ENCODE data around the gene CERS4.
A peak's percentile ranks its signal among the peaks of the same experiment; 100 is the strongest.
"Not testable (repeated sequence)": the region's sequence is repeated elsewhere in the genome, so short reads cannot be mapped to it uniquely, and the experiment has no call there.

Gene CERS4

GRCh38 chr19:8241646-8242045 lies 32.5 kb downstream of the CERS4 start:
- DNase-seq (ENCODE audit: low read depth in 2 of 2), result no peak

GRCh38 chr19:8242211-8242821 lies 33.1 kb downstream of the CERS4 start:
- DNase-seq (ENCODE audit: low read depth in 2 of 2), result no peak

- DNase-seq (ENCODE audit: low read depth in 2 of 2), result no peak
These were observed 34.0 kb downstream of the CERS4 start for GRCh38 chr19:8243146-8243545.

- no peak for DNase-seq (ENCODE audit: low read depth in 2 of 2)
These were observed 35.3 kb downstream of the CERS4 start for GRCh38 chr19:8244442-8244841.

GRCh38 chr19:8245869-8246835 lies 37.0 kb downstream of the CERS4 start:
- no peak for DNase-seq (ENCODE audit: low read depth in 2 of 2)

GRCh38 chr19:8247129-8247890 lies 38.1 kb downstream of the CERS4 start:
- DNase-seq (ENCODE audit: low read depth in 2 of 2), result not testable (repeated sequence)

GRCh38 chr19:8248348-8249328 lies 39.5 kb downstream of the CERS4 start:
- no peak for DNase-seq (ENCODE audit: low read depth in 2 of 2)

GRCh38 chr19:8250596-8250995 lies 41.4 kb downstream of the CERS4 start:
- DNase-seq (ENCODE audit: low read depth in 2 of 2), result no peak

GRCh38 chr19:8251025-8251472 lies 41.9 kb downstream of the CERS4 start:
- no peak for DNase-seq (ENCODE audit: low read depth in 2 of 2)

- peak; percentile 62 to 76 for DNase-seq (ENCODE audit: low read depth in 2 of 2)
These were observed 43.9 kb downstream of the CERS4 start for GRCh38 chr19:8252922-8253589.

- DNase-seq (ENCODE audit: low read depth in 2 of 2), result no peak
These were observed 44.5 kb downstream of the CERS4 start for GRCh38 chr19:8253678-8254077.

- DNase-seq (ENCODE audit: low read depth in 2 of 2), result no peak
These were observed 45.3 kb downstream of the CERS4 start for GRCh38 chr19:8254286-8255001.

GRCh38 chr19:8255426-8256125 lies 46.4 kb downstream of the CERS4 start:
- no peak for DNase-seq (ENCODE audit: low read depth in 2 of 2)

GRCh38 chr19:8256276-8257051 lies 47.3 kb downstream of the CERS4 start:
- DNase-seq (ENCODE audit: low read depth in 2 of 2), result no peak

GRCh38 chr19:8257052-8257443 lies 47.9 kb downstream of the CERS4 start:
- DNase-seq (ENCODE audit: low read depth in 2 of 2), result no peak

GRCh38 chr19:8259142-8259921 lies 50.2 kb downstream of the CERS4 start:
- DNase-seq (ENCODE audit: low read depth in 2 of 2), result no peak

- DNase-seq (ENCODE audit: low read depth in 2 of 2), result no peak
These were observed 50.7 kb downstream of the CERS4 start for GRCh38 chr19:8259922-8260247.

GRCh38 chr19:8261347-8261746 lies 52.2 kb downstream of the CERS4 start:
- DNase-seq (ENCODE audit: low read depth in 2 of 2), result no peak

Data from stimulated activated CD8-positive, alpha-beta memory T cell treated with anti-CD3 and anti-CD28 coated beads, Interleukin-7, amount 100 ng/mL, for 4 hours (primary cell).